ENCODE measurements around the gene SYVN1.

GRCh38 chr11:65150509-65151299 lies 16.4 kb upstream of the SYVN1 start:
- TF ChIP-seq HDGF (IDR thresholded peaks at IDR 0.05; ENCODE audit: borderline replicate concordance) (no peak), FOXK2 (IDR thresholded peaks at IDR 0.05) (no peak), TARDBP (IDR thresholded peaks at IDR 0.05) (no peak), SUZ12 (IDR thresholded peaks at IDR 0.05) (no peak), FOXA1 (IDR thresholded peaks at IDR 0.05) (no peak), SP1 (IDR thresholded peaks at IDR 0.05) (no peak), ZNF384 (IDR thresholded peaks at IDR 0.05) (no peak), LEF1 (IDR thresholded peaks at IDR 0.05; ENCODE audit: borderline replicate concordance) (no peak), BHLHE40 (IDR thresholded peaks at IDR 0.05; ENCODE audit: borderline replicate concordance) (no peak)
